Activated T-helper 17 cell treated with anti-CD3 and anti-CD28 coated beads, Interleukin-2, amount 50 U/mL, for 72 hours (primary cell): ENCODE measurements around the gene BUD13. TPM values are rescaled to one million over a fixed set of nuclear protein-coding genes. Genes with fewer than 3 reads are reported as not detected.

Source experiments
- ATAC-seq: fragments of 150-1000 bp; cut with Tn5 transposase; replicated peaks from 2 replicates; pipeline ENCODE4 v1.10.0; 2021; ENCODE audit warnings: mild to moderate bottlenecking, moderate library complexity
- H3K27ac Mint-ChIP-seq: one replicate; pipeline ENCODE4 v1.8.0; 2022; ENCODE audit warnings: mixed read lengths
- H3K27me3 Mint-ChIP-seq: one replicate; pipeline ENCODE4 v1.8.0; 2022; ENCODE audit warnings: mixed read lengths
- H3K36me3 Mint-ChIP-seq: one replicate; pipeline ENCODE4 v1.8.0; 2022; ENCODE audit warnings: low read depth, mild to moderate bottlenecking, mixed read lengths
- H3K4me1 Mint-ChIP-seq: one replicate; pipeline ENCODE4 v1.8.0; 2022; ENCODE audit warnings: mixed read lengths
- H3K4me3 Mint-ChIP-seq: one replicate; pipeline ENCODE4 v1.8.0; 2022; ENCODE audit warnings: mild to moderate bottlenecking, mixed read lengths
- H3K9me3 Mint-ChIP-seq: one replicate; pipeline ENCODE4 v1.8.0; 2022; ENCODE audit warnings: mixed read lengths
- total RNA-seq, 2 donors: library from RNA; stranded (reverse); gene quantifications; one replicate each; pipeline ENCODE4 v1.2.3, GENCODE V29; 2022

Gene BUD13
- total RNA-seq, 2 donors from 2014 or later = 22.0 to 28.7 TPM

- Mint-ChIP-seq H3K27ac (no peak overlapping the region), H3K4me1 (no peaks in the 10 kb centered on the region), H3K27me3 (no peaks in the 10 kb centered on the region), H3K9me3 (no peaks in the 10 kb centered on the region), H3K4me3 (no peak overlapping the region), H3K36me3 (peaks cover 5% of the 10 kb centered on the region)
- no peak for ATAC-seq
Measured at GRCh38 chr11:116750070-116750718, 22.6 kb downstream of the BUD13 start.

GRCh38 chr11:116742104-116742503, 30.7 kb downstream of the BUD13 start:
- Mint-ChIP-seq H3K36me3 (peaks cover 8% of the 10 kb centered on the region), H3K4me1 (peaks cover 5% of the 10 kb centered on the region), H3K27me3 (no peaks in the 10 kb centered on the region), H3K9me3 (no peaks in the 10 kb centered on the region), H3K27ac (no peak overlapping the region), H3K4me3 (no peak overlapping the region)
- ATAC-seq = peak; percentile 57

DNA sequence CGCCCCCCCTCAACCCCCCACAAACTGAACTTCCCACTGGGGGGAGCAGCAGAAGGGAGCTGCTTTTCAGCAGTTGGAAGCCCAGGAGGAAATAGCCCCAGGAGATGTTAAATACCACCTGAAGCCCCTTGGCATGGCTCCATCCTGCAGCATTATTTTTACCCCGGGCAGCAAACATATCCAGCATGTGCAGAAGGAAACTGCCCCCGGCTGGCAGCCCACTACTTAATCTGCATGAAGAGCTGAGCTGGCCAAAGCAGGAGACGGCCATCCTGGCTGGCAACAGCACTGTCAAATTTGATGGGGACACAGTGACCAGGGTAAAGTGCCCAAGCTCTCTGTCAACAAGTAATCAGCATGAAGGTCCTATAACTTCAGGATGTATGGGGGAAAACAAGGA, 32.0 kb downstream of the BUD13 start:
- Mint-ChIP-seq H3K9me3 (no peaks in the 10 kb centered on the region), H3K27me3 (no peaks in the 10 kb centered on the region), H3K4me3 (no peak overlapping the region), H3K4me1 (peaks cover 5% of the 10 kb centered on the region), H3K36me3 (peaks cover 8% of the 10 kb centered on the region), H3K27ac (peak overlapping the region; percentile 41)
- no peak for ATAC-seq

GRCh38 chr11:116738975-116739374, 33.8 kb downstream of the BUD13 start:
- Mint-ChIP-seq H3K9me3 (no peaks in the 10 kb centered on the region), H3K36me3 (no peaks in the 10 kb centered on the region), H3K4me1 (peaks cover 5% of the 10 kb centered on the region), H3K27me3 (no peaks in the 10 kb centered on the region), H3K4me3 (no peak overlapping the region), H3K27ac (peak overlapping the region; percentile 68)
- ATAC-seq = no peak

- Mint-ChIP-seq H3K4me3 (no peak overlapping the region), H3K27ac (no peak overlapping the region), H3K4me1 (peaks cover 13% of the 10 kb centered on the region), H3K36me3 (no peaks in the 10 kb centered on the region), H3K9me3 (no peaks in the 10 kb centered on the region), H3K27me3 (no peaks in the 10 kb centered on the region)
- ATAC-seq = no peak
Measured at GRCh38 chr11:116736763-116737162, 36.0 kb downstream of the BUD13 start.

DNA sequence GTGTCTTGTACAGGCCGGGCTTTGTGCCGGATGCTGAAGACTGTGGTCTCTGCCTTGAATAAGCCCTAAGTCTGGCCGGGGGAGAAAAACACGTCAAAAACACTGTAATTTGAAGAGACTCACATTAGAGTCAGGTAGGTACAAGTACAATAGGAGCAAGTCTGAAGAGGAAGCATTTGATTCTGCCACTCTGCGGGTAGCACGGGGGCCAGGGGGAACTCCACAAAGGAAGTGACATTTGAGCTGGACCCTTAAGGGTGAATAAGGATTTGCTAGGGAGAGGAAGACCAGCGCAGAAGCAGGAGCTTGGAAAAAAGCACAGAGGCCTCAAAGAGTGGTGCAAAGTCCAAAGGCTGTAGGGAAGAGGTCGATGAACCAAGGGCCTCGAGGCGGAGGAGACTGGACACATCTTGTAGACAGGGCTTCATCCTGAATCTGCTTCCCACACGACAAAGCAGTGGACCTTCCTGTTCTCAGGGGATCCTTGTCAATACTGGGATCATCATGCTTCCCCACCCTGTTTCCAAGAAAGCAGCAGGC, 38.7 kb downstream of the BUD13 start:
- H3K4me3 Mint-ChIP-seq = no peak overlapping the region
- H3K27ac Mint-ChIP-seq = peak overlapping the region; percentile 52
- peaks cover 9% of the 10 kb centered on the region for H3K4me1 Mint-ChIP-seq
- no peaks in the 10 kb centered on the region for H3K9me3 Mint-ChIP-seq
- peaks cover 3% of the 10 kb centered on the region for H3K27me3 Mint-ChIP-seq
- ATAC-seq = no peak
- H3K36me3 Mint-ChIP-seq = no peaks in the 10 kb centered on the region

DNA sequence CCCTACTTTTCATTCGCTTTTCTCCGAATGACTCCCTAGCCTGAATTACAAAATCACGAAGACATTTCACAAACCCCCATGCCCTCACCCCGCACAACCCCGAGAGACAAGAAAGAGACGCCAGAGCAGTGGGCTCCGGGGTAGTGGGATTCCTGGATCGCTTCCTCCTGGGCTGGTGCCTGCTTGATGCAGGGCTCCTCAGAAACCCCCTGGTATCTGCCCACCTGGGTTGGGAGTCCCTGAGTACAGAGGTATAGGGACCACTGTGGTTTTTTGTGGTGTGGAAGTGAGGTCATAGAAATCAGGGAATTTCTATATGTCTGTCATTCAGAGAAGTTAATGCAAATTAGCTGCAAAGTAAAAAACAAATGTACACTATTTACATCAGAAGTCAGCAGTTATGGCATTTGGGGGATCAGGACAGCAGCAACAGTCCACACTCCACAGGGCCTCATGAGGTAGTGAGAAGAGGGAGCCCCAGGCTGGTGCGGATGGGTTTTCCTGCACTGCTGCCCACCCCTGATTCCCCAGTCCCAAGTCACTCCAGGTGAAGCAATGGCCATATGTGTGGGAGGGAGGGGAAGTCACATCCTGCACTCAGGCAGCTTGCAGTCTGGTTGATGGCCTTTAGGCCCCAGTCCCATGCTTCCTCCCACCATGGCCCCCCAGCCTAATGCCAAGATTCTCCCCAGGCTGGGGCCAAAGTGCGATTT, 39.6 kb downstream of the BUD13 start:
- Mint-ChIP-seq H3K4me1 (peaks cover 8% of the 10 kb centered on the region), H3K27ac (peak overlapping the region; percentile 56), H3K27me3 (peaks cover 6% of the 10 kb centered on the region), H3K36me3 (no peaks in the 10 kb centered on the region), H3K4me3 (peak overlapping the region; percentile 22), H3K9me3 (no peaks in the 10 kb centered on the region)
- peak; percentile 47 for ATAC-seq

DNA sequence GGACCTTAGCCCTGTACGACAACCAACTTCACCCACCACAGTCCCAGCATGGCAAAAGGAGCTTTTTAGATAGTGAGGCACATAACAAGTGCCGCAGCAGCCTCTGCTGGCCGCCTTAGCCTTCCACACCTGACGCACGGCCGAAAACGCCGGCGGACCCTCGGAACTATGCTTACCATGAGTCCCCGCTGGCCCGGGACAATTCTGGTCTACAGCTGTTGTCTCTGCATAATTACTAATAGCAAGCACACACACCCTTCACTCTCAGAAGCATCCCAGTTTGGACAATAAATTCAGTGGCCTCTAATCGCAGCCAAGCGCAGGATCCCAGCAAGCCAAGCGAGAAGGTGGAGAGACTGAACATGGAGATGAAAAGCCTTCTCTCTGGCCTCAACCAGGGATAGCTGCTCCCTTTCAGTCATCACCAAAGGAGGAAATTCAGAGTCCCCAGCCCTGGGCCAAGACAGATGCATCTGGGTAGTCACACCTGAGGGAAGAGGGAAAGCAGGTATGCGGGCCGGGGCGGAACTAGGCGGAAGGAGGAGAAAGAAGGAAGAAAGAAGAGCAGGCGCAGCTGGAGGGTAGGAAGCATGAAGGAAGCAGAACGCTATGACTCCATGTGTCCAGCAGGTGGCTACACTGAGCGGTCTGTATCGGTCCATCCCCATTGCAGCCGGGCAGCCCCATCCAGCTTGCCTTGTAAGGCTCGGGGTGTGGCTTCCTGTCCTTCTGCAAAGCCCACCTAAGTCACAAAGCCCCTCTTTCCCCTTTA, 40.3 kb downstream of the BUD13 start:
- Mint-ChIP-seq H3K4me1 (peaks cover 8% of the 10 kb centered on the region), H3K27ac (peak overlapping the region; percentile 56), H3K27me3 (peaks cover 9% of the 10 kb centered on the region), H3K4me3 (peak overlapping the region; percentile 22), H3K9me3 (no peaks in the 10 kb centered on the region), H3K36me3 (no peaks in the 10 kb centered on the region)
- peak; percentile 85 for ATAC-seq

DNA sequence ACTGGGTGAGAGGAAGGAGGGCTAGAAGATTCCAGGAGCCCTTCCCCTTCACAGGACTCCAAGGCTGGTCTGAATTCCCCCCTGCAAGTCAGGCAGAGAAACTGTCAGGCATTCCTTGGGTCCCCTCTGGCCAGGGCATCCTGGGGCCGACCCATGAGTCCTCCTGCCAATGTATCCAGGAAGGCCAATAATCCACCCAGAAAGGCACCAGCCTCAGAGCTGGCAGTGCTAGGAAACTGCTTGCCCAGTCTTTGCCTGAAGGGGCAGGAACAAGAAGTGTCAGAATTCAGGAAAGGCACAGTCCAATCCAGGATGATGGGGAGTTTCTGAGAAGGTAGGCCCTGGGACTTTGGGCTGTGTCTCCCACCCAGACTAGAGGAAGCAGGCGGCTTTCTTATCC, 41.0 kb downstream of the BUD13 start:
- ATAC-seq = no peak
- peaks cover 9% of the 10 kb centered on the region for H3K27me3 Mint-ChIP-seq
- H3K27ac Mint-ChIP-seq = no peak overlapping the region
- no peak overlapping the region for H3K4me3 Mint-ChIP-seq
- H3K36me3 Mint-ChIP-seq = no peaks in the 10 kb centered on the region
- no peaks in the 10 kb centered on the region for H3K9me3 Mint-ChIP-seq
- peaks cover 8% of the 10 kb centered on the region for H3K4me1 Mint-ChIP-seq

DNA sequence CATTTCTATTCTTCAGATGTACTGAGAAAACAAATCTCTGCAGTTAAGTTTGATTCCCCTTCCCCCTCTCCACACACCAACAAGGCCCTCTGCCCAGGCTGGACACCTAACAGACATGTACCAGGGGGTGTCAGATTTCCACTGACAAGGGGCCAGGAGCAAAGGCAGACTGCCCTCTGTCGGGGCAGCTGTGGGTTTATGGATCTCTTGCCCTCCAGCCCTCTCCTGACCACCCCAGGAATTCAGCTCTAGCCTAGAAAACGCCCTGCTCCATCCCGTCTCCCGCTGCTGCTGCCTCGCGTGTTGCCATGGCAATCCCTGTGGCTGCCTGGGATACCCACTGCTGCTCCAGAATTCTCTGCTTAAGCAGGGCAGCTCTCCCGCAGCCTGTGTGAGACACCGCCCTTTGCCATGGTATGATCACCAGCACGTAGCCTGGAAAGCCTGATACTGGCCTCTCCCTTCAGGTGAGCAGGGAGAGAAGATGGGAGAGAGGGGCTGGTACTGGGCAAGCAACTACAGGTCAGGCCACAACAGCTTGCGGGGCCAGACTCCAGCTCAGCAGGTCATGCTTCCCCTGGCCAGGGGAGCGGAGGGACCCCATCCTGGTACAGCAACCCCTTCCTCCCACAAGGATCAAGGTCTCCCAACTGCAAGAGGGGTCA, 41.6 kb downstream of the BUD13 start:
- H3K27me3 Mint-ChIP-seq = peaks cover 14% of the 10 kb centered on the region
- ATAC-seq = no peak
- no peak overlapping the region for H3K27ac Mint-ChIP-seq
- no peaks in the 10 kb centered on the region for H3K36me3 Mint-ChIP-seq
- no peak overlapping the region for H3K4me3 Mint-ChIP-seq
- H3K9me3 Mint-ChIP-seq = no peaks in the 10 kb centered on the region
- peaks cover 8% of the 10 kb centered on the region for H3K4me1 Mint-ChIP-seq

GRCh38 chr11:116730601-116731000, 42.2 kb downstream of the BUD13 start:
- Mint-ChIP-seq H3K4me1 (peaks cover 8% of the 10 kb centered on the region), H3K27ac (no peak overlapping the region), H3K4me3 (no peak overlapping the region), H3K9me3 (no peaks in the 10 kb centered on the region), H3K27me3 (peaks cover 15% of the 10 kb centered on the region), H3K36me3 (no peaks in the 10 kb centered on the region)
- no peak for ATAC-seq

- Mint-ChIP-seq H3K27ac (no peak overlapping the region), H3K27me3 (peaks cover 15% of the 10 kb centered on the region), H3K4me3 (no peak overlapping the region), H3K4me1 (peaks cover 8% of the 10 kb centered on the region), H3K9me3 (no peaks in the 10 kb centered on the region), H3K36me3 (no peaks in the 10 kb centered on the region)
- no peak for ATAC-seq
Measured at GRCh38 chr11:116730241-116730561, 42.6 kb downstream of the BUD13 start.

DNA sequence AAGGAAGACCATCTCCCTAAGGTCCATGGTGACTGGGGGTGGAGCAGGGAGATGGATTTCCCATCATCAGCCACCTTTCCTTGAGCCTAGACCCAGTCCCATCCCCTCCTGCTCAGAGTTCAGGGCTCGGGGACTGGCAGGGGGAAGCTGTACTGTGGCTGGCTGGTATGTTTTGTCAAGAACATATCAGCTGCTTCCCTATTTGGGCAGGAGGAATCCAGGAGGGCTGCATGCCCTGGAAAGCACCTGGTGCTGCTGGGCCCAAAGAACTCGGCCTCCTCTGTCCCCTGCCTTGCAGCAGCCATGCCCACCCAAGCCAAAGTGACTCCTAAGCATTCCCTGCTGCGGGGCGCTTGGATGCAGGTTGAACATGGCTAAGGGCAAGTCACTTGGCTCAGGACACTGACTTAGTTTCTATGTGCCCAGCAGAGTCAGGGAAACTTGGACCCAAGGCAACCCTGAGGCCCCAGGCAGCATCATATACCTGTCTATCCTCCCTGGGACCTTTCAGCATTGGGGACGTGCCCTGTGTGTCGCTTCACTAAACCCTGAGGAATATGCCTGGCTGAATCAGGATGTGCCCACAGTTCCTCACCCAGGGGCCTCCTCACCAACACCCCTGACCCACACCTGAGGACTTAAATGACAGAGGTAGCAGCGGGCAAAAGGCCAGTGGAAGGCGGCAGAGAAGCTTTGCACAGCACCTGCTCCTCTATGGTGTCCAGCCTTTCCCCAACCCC, 43.1 kb downstream of the BUD13 start:
- H3K27ac Mint-ChIP-seq = no peak overlapping the region
- H3K36me3 Mint-ChIP-seq = no peaks in the 10 kb centered on the region
- peaks cover 8% of the 10 kb centered on the region for H3K4me1 Mint-ChIP-seq
- no peaks in the 10 kb centered on the region for H3K9me3 Mint-ChIP-seq
- no peak for ATAC-seq
- H3K27me3 Mint-ChIP-seq = peaks cover 15% of the 10 kb centered on the region
- no peak overlapping the region for H3K4me3 Mint-ChIP-seq

DNA sequence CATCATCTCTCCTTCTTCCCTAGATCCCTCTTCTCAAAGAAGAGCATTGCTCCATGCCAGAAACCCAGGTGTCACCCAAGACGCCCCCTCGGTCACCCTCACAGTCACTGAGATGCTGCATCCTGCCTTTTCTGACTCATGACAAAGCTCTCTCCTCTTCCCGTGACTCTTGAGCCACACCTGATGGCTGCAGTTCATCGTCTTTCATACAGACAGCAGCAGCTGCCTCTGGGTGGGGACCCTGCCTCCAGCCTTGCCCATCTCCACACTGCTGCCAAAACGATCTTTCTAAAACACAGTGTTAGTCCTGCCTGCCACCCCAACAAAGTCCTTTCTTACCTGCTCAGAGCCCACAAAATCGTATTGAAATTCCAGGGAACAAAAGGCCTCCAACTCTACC, 44.8 kb downstream of the BUD13 start:
- Mint-ChIP-seq H3K4me3 (no peak overlapping the region), H3K27me3 (peaks cover 15% of the 10 kb centered on the region), H3K27ac (no peak overlapping the region), H3K36me3 (no peaks in the 10 kb centered on the region), H3K4me1 (peaks cover 4% of the 10 kb centered on the region), H3K9me3 (no peaks in the 10 kb centered on the region)
- ATAC-seq = no peak
